Stomach (tissue), 9 donors: ENCODE data around the gene TNIP3. TPM values are rescaled to one million over a fixed set of nuclear protein-coding genes. Genes with fewer than 3 reads are reported as not detected.
A peak's percentile ranks its signal among the peaks of the same experiment; 100 is the strongest.

ENCODE experiments used
- DNase-seq, 2 donors: peaks; one replicate each; pipeline versions ENCODE4 v3.0.0 to v3.0.0-alpha.2; 2013 to 2019
- H3K27ac ChIP-seq, 5 donors: fragments of 200-600 bp in 4 of 5; sonication (generic) in 4 of 5; one replicate each; pipeline ENCODE4 v1.5.1; 2013 to 2019; ENCODE audit warnings: mild to moderate bottlenecking in 1 of 5, moderate library complexity in 1 of 5
- H3K27me3 ChIP-seq, 3 donors: fragments of 200-600 bp; sonication (generic); one replicate each; pipeline ENCODE4 v1.5.1; 2017 to 2019; ENCODE audit warnings: mixed run types in 1 of 3
- H3K36me3 ChIP-seq, 4 donors: fragments of 200-600 bp; sonication (generic); 1 replicate in 3 of 4; 2 replicates in 1 of 4; pipeline ENCODE4 v1.5.1; 2016 to 2019
- H3K4me1 ChIP-seq, 4 donors: fragments of 200-600 bp; sonication (generic); one replicate each; pipeline ENCODE4 v1.5.1; 2016 to 2019
- H3K4me3 ChIP-seq, 4 donors: fragments of 200-600 bp; sonication (generic) in 3 of 4; one replicate each; pipeline ENCODE4 v1.5.1; 2016 to 2019; ENCODE audit warnings: mild to moderate bottlenecking in 1 of 4
- H3K9me3 ChIP-seq, 4 donors: fragments of 200-600 bp; sonication (generic); one replicate each; pipeline ENCODE4 v1.5.1; 2016 to 2019
- CTCF ChIP-seq, 7 experiments: fragments of 450-650 bp in 4 of 7; fragments of 200-600 bp in 3 of 7; sonication (generic) in 3 of 7; IDR thresholded peaks; one replicate each; pipeline ENCODE4 v1.5.1; 2016 to 2019; ENCODE audit warnings: antibody characterized with exemption in 7 of 7, control low read depth in 2 of 7, mild to moderate bottlenecking in 1 of 7
- EP300 ChIP-seq: sonication (generic); formaldehyde crosslinking; IDR thresholded peaks from one replicate; pipeline ENCODE4 v1.6.1; 2017; ENCODE audit warnings: antibody characterized with exemption
- POLR2A ChIP-seq, 4 donors: fragments of 450-650 bp; IDR thresholded peaks; one replicate each; pipeline ENCODE4 v1.6.1; 2016; ENCODE audit warnings: antibody characterized with exemption in 4 of 4, control low read depth in 2 of 4, mild to moderate bottlenecking in 1 of 4, moderate library complexity in 1 of 4
- POLR2AphosphoS5 ChIP-seq, 3 donors: sonication (generic); formaldehyde crosslinking; IDR thresholded peaks; one replicate each; pipeline ENCODE4 v1.6.1; 2016; ENCODE audit warnings: antibody characterized with exemption in 3 of 3
- WGBS, 5 donors: extraction: QIAGEN DNeasy Blood & Tissue Kit in 3 of 5; methylation state at CpG; one replicate each; pipeline versions ENCODE4 v1.1.5 to v1.1.7; 2013 to 2018; 5-methylcytosine and 5-hydroxymethylcytosine counted together
- intact Hi-C: fragments of 100-400 bp; cut with DNase I; formaldehyde crosslinking; loops from one replicate; pipeline ENCODE4 v1.15.1; 2023; ENCODE audit warnings: low total_unique reads
- polyA plus RNA-seq, 3 donors: library from polyadenylated mRNA; stranded (reverse); fragments of 200-250 nt; gene quantifications; one replicate each; pipeline ENCODE4 v1.2.3, GENCODE V29; 2013
- total RNA-seq, 5 donors: library from RNA; depleted of rRNA; stranded (reverse); fragments of >200 nt; gene quantifications; one replicate each; pipeline versions ENCODE4 v1.1.0 to v1.2.3, GENCODE V29; 2014 to 2016
- donor health status: healthy with polysubstance abuse.
- donor health status: Bipolar disorder and iron deficiency.
- donor health status: healthy.

TNIP3 gene
- total and polyA plus RNA-seq, 8 donors: 0.12 to 5.1 (median 0.74) TPM; not detected in 2

DNA sequence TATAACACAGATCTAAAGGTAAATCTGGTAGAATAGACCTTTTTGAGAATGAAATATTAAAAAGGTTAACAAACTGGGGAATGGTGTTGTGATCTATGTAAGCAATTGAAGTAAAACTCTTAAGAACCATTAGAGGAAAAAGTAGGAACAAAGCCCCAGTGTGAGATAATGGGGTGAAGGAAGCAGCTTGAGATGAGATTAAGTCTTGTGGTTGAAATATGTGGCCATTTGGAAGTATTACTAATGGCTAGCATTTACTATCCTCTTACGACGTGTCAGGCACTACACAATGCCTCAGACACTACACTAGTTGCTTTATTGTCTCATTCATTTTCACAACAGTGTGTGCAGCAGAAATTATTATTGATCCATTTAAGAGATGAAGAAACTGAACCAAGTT, 65.9 kb downstream of the TNIP3 start:
- Histone ChIP-seq H3K4me1 (no peaks in the 10 kb centered on the region), H3K27ac (no peak overlapping the region), H3K9me3 (no peaks in the 10 kb centered on the region), H3K27me3 (no peaks in the 10 kb centered on the region), H3K36me3 (no peaks in the 10 kb centered on the region), H3K4me3 (no peak overlapping the region)
- no peak for TF ChIP-seq POLR2A (IDR thresholded peaks at IDR 0.05)
- TF ChIP-seq CTCF (IDR thresholded peaks at IDR 0.05): no peak
- no peak for TF ChIP-seq POLR2AphosphoS5 (IDR thresholded peaks at IDR 0.05)
- TF ChIP-seq EP300: no peak
- 51 to 83% (median 58%) methylated on average over 2 of the region's 2 CpGs for WGBS, 5 donors
- intact Hi-C loops: loop anchor here (5.0 kb wide), 1 partner anchor 941 kb away; no protein-coding TSS in a partner anchor
- no peak for DNase-seq

- no peaks in the 10 kb centered on the region for H3K27me3 ChIP-seq
- DNase-seq: peak in 1 of 2 donors; percentile 46
- no peak overlapping the region for H3K4me3 ChIP-seq
- 11 to 24% (median 13%) methylated on average over 2 of the region's 2 CpGs for WGBS, 5 donors
- no peaks in the 10 kb centered on the region for H3K4me1 ChIP-seq
- H3K36me3 ChIP-seq: no peaks in the 10 kb centered on the region
- TF ChIP-seq CTCF (IDR thresholded peaks at IDR 0.05) (peak in 5 of 7 experiments; percentile 9 to 55 (median 30)), POLR2A (IDR thresholded peaks at IDR 0.05) (no peak)
- intact Hi-C loops: loop anchor here (5.0 kb wide), 1 partner anchor 939 kb away; no protein-coding TSS in a partner anchor
- no peak overlapping the region for H3K27ac ChIP-seq
- no peaks in the 10 kb centered on the region for H3K9me3 ChIP-seq
Observed at GRCh38 chr4:121096629-121097028, 67.5 kb downstream of the TNIP3 start.

DNA sequence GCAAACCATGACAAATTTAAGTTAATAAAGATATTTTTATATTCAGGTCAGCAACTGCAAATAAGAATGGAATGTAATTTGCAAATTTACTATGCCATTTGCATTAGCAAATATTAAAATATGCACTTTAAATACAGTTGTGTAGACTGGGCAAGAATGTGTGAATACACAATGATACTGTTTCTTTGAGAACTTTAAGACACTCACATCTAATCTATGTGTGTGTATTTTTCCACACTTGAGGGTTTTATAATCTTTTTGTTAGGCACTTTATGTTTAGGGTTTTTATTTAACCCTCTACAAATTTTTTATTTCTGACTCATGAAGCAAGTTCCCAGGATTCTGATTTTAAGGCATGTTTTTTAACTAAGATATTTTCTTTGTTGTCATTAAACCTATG, 67.9 kb downstream of the TNIP3 start:
- no peaks in the 10 kb centered on the region for H3K4me1 ChIP-seq
- H3K36me3 ChIP-seq: no peaks in the 10 kb centered on the region
- no peaks in the 10 kb centered on the region for H3K9me3 ChIP-seq
- no peak for TF ChIP-seq POLR2A (IDR thresholded peaks at IDR 0.05)
- no peak for TF ChIP-seq CTCF (IDR thresholded peaks at IDR 0.05)
- no peak for TF ChIP-seq POLR2AphosphoS5 (IDR thresholded peaks at IDR 0.05)
- no peak for TF ChIP-seq EP300
- no peak overlapping the region for H3K4me3 ChIP-seq
- intact Hi-C loops: loop anchor here (5.0 kb wide), 1 partner anchor 939 kb away; no protein-coding TSS in a partner anchor
- DNase-seq: no peak
- H3K27me3 ChIP-seq: no peaks in the 10 kb centered on the region
- H3K27ac ChIP-seq: no peak overlapping the region

- Histone ChIP-seq H3K27ac (no peak overlapping the region), H3K27me3 (no peaks in the 10 kb centered on the region), H3K36me3 (no peaks in the 10 kb centered on the region), H3K9me3 (no peaks in the 10 kb centered on the region), H3K4me1 (no peaks in the 10 kb centered on the region), H3K4me3 (no peak overlapping the region)
- intact Hi-C loops: no loop called here
- no peak for DNase-seq
- WGBS, 5 donors: 75 to 84% (median 76%) methylated on average over 3 of the region's 3 CpGs
- TF ChIP-seq EP300 (no peak), POLR2A (IDR thresholded peaks at IDR 0.05) (no peak), CTCF (IDR thresholded peaks at IDR 0.05) (no peak), POLR2AphosphoS5 (IDR thresholded peaks at IDR 0.05) (no peak)
Observed at GRCh38 chr4:121094297-121094966, 69.7 kb downstream of the TNIP3 start.
